Measurements from ENCODE around the gene STXBP4.

DNA sequence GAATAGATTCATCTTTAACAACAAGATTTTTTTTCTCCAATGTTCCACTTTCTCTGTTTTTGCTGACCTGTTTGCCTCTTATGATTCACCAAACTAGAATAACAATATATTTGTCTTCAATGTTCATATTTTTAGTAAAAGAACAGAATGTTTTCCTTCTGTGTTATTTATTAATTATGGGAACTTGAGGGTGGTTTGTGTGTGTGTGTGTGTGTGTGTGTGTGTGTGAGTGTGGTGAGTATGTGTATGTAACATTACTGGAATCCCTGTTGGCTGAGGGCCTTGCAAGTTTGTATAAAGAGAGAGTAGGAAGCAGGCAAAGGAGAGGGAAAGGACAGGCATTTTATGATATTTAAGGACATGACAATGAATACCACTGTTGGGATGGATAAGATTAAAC is 13.8 kb downstream of the STXBP4 start:
- no peak for TF ChIP-seq POLR2A (IDR thresholded peaks at IDR 0.05)
- TF ChIP-seq, protein P1, sequence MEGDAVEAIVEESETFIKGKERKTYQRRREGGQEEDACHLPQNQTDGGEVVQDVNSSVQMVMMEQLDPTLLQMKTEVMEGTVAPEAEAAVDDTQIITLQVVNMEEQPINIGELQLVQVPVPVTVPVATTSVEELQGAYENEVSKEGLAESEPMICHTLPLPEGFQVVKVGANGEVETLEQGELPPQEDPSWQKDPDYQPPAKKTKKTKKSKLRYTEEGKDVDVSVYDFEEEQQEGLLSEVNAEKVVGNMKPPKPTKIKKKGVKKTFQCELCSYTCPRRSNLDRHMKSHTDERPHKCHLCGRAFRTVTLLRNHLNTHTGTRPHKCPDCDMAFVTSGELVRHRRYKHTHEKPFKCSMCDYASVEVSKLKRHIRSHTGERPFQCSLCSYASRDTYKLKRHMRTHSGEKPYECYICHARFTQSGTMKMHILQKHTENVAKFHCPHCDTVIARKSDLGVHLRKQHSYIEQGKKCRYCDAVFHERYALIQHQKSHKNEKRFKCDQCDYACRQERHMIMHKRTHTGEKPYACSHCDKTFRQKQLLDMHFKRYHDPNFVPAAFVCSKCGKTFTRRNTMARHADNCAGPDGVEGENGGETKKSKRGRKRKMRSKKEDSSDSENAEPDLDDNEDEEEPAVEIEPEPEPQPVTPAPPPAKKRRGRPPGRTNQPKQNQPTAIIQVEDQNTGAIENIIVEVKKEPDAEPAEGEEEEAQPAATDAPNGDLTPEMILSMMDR (IDR thresholded peaks at IDR 0.05): no peak

Data from lower leg skin (tissue), 3 donors.